HG03060 (cell line): Measurements from ENCODE around the gene CMC2.

ENCODE experiments used
- ATAC-seq: cut with Tn5 transposase; IDR thresholded peaks from one replicate; pipeline ENCODE4 v1.9.1; 2021; ENCODE audit warnings: low read depth, moderate number of reproducible peaks; ENCODE audit not compliant: unreplicated experiment

CMC2 gene

GRCh38 chr16:80938004-80938878 lies 68.4 kb downstream of the CMC2 start:
- ATAC-seq, result no peak

GRCh38 chr16:80936410-80936809 lies 70.3 kb downstream of the CMC2 start:
- ATAC-seq, result no peak

- ATAC-seq, result no peak
Measured at GRCh38 chr16:80935691-80936090, 71.0 kb downstream of the CMC2 start.

- ATAC-seq, result no peak
Measured at GRCh38 chr16:80932708-80933095, 74.0 kb downstream of the CMC2 start.

- no peak for ATAC-seq
Measured at GRCh38 chr16:80931801-80932707, 74.6 kb downstream of the CMC2 start.

- no peak for ATAC-seq
Measured at GRCh38 chr16:80924372-80924978, 82.2 kb downstream of the CMC2 start.

GRCh38 chr16:80923356-80923755 lies 83.3 kb downstream of the CMC2 start:
- no peak for ATAC-seq
